IMR-90 (cell line): Measurements from ENCODE around the gene TICAM2. TPM values are rescaled to one million over a fixed set of nuclear protein-coding genes. Genes with fewer than 3 reads are reported as not detected.

ENCODE experiments used
- ATAC-seq: fragments of 200-7000 bp; cut with Tn5 transposase; 2 replicates; pipeline ENCODE4 v1.9.1; 2020; ENCODE audit warnings: low read depth, mild to moderate bottlenecking, moderate library complexity
- BruUV-seq: library from RNA; stranded (reverse); fragments of 400-500 nt; replicated peaks from 2 replicates; lab custom pipeline; 2021; lab: Mats Ljungman, UMichigan
- CTCF ChIA-PET: fragments of 300-600 bp; formaldehyde crosslinking; extraction: SDS; loops from one replicate; lab custom pipeline; 2021; ENCODE audit warnings: antibody characterized with exemption; lab: Yijun Ruan, JAX
- POLR2A ChIA-PET: fragments of 300-600 bp; sonication (Branson Sonifier 250); formaldehyde crosslinking; loops from one replicate; lab custom pipeline; 2022; ENCODE audit warnings: antibody characterized with exemption; ENCODE audit not compliant: unreplicated experiment; lab: Charles Lee
- DNase-seq: peaks from one replicate; pipeline ENCODE4 v3.0.0; 2013
- H2AFZ ChIP-seq: replicated peaks from 2 replicates; pipeline ENCODE3; 2013; ENCODE audit warnings: low read length, mild to moderate bottlenecking; ENCODE audit not compliant: poor library complexity
- H2AK5ac ChIP-seq: 2 replicates; pipeline ENCODE4 v1.6.1; 2013; ENCODE audit warnings: low read depth, low read length, inconsistent platforms
- H2AK9ac ChIP-seq: replicated peaks from 2 replicates; pipeline ENCODE3; 2013; ENCODE audit warnings: mild to moderate bottlenecking, low read depth, low read length, moderate library complexity; ENCODE audit not compliant: poor library complexity
- H2BK120ac ChIP-seq: 2 replicates; pipeline ENCODE4 v1.6.1; 2013; ENCODE audit warnings: low read depth, low read length, inconsistent platforms
- H2BK15ac ChIP-seq: 3 replicates; pipeline ENCODE4 v1.6.1; 2013; ENCODE audit warnings: low read depth, low read length, inconsistent platforms
- H2BK20ac ChIP-seq: 2 replicates; pipeline ENCODE4 v1.6.1; 2013; ENCODE audit warnings: low read depth, mild to moderate bottlenecking, inconsistent platforms, low read length, moderate library complexity
- H2BK5ac ChIP-seq: 2 replicates; pipeline ENCODE4 v1.6.1; 2013; ENCODE audit warnings: mild to moderate bottlenecking, low read depth, low read length, inconsistent platforms; ENCODE audit not compliant: poor library complexity, severe bottlenecking
- H3K14ac ChIP-seq: replicated peaks from 2 replicates; pipeline ENCODE4 v1.6.1; 2013; ENCODE audit warnings: low read depth, low read length, inconsistent platforms
- H3K18ac ChIP-seq: 2 replicates; pipeline ENCODE4 v1.6.1; 2013; ENCODE audit warnings: low read depth, low read length, control low read depth
- H3K23ac ChIP-seq: 2 replicates; pipeline ENCODE4 v1.6.1; 2013; ENCODE audit warnings: low read depth, low read length, inconsistent platforms
- H3K27ac ChIP-seq: 2 replicates; pipeline ENCODE4 v1.5.1; 2013; ENCODE audit warnings: mild to moderate bottlenecking, control low read depth, low read length; ENCODE audit not compliant: insufficient read depth
- H3K27me3 ChIP-seq: 2 replicates; pipeline ENCODE4 v1.6.1; 2013; ENCODE audit warnings: low read length; ENCODE audit not compliant: control insufficient read depth, insufficient read depth
- H3K36me3 ChIP-seq: 2 replicates; pipeline ENCODE4 v1.6.1; 2013; ENCODE audit warnings: low read length, mixed read lengths; ENCODE audit not compliant: control insufficient read depth, insufficient read depth
- H3K4ac ChIP-seq: 2 replicates; pipeline ENCODE4 v1.6.1; 2013; ENCODE audit warnings: low read depth, low read length, inconsistent platforms
- H3K4me1 ChIP-seq: 2 replicates; pipeline ENCODE4 v1.6.1; 2013; ENCODE audit warnings: low read length, mixed read lengths; ENCODE audit not compliant: control insufficient read depth, insufficient read depth
- H3K4me2 ChIP-seq: 2 replicates; pipeline ENCODE4 v1.6.1; 2013; ENCODE audit warnings: low read depth, mild to moderate bottlenecking, control low read depth, low read length, moderate library complexity
- H3K4me3 ChIP-seq: 2 replicates; pipeline ENCODE4 v1.5.1; 2013; ENCODE audit warnings: low read depth, mild to moderate bottlenecking, control low read depth, low read length, moderate library complexity; ENCODE audit not compliant: insufficient read depth
- H3K56ac ChIP-seq: 2 replicates; pipeline ENCODE4 v1.6.1; 2013; ENCODE audit warnings: low read length, inconsistent platforms; ENCODE audit not compliant: insufficient read depth; ENCODE audit errors: extremely low read depth
- H3K79me1 ChIP-seq, 2 experiments: 2 replicates each; pipeline ENCODE4 v1.6.1; 2013; ENCODE audit warnings: low read length in 2 of 2, inconsistent platforms in 1 of 2, low read depth in 1 of 2
- H3K9ac ChIP-seq: 2 replicates; pipeline ENCODE4 v1.6.1; 2013; ENCODE audit warnings: low read depth, low read length, control low read depth
- H3K9me1 ChIP-seq: 2 replicates; pipeline ENCODE4 v1.6.1; 2013; ENCODE audit warnings: low read length, inconsistent platforms; ENCODE audit not compliant: insufficient read depth
- H3K9me3 ChIP-seq: 2 replicates; pipeline ENCODE4 v1.6.1; 2013; ENCODE audit warnings: low read length; ENCODE audit not compliant: control insufficient read depth, insufficient read depth
- H4K20me1 ChIP-seq: 2 replicates; pipeline ENCODE4 v1.6.1; 2013; ENCODE audit warnings: low read length, inconsistent platforms; ENCODE audit not compliant: insufficient read depth
- H4K5ac ChIP-seq: 2 replicates; pipeline ENCODE4 v1.6.1; 2013; ENCODE audit warnings: mild to moderate bottlenecking, low read depth, low read length, control low read depth
- H4K8ac ChIP-seq, 2 experiments: 2 replicates each; pipeline ENCODE4 v1.6.1; 2013; ENCODE audit warnings: low read depth in 2 of 2, low read length in 2 of 2, control low read depth in 1 of 2, inconsistent platforms in 1 of 2
- H4K91ac ChIP-seq: 2 replicates; pipeline ENCODE4 v1.6.1; 2013; ENCODE audit warnings: low read depth, low read length, inconsistent platforms; ENCODE audit not compliant: insufficient read depth
- BHLHE40 ChIP-seq: fragments of 150-350 bp; IDR thresholded peaks from 2 replicates; pipeline ENCODE4 v1.6.1; 2016; ENCODE audit warnings: mild to moderate bottlenecking, low read depth, low read length
- CHD1 ChIP-seq: IDR thresholded peaks from 2 replicates; pipeline ENCODE4 v1.6.1; 2012; ENCODE audit warnings: low read depth, low read length, improper control_type of control experiment
- FOS ChIP-seq: fragments of 150-350 bp; IDR thresholded peaks from 2 replicates; pipeline ENCODE4 v1.6.1; 2016; ENCODE audit warnings: low read depth, low read length
- MAFK ChIP-seq: IDR thresholded peaks from 2 replicates; pipeline ENCODE4 v1.6.1; 2012; ENCODE audit warnings: low read depth, low read length, improper control_type of control experiment
- MAZ ChIP-seq: IDR thresholded peaks from 2 replicates; pipeline ENCODE4 v1.6.1; 2012; ENCODE audit warnings: low read depth, mild to moderate bottlenecking, low read length, improper control_type of control experiment, moderate library complexity, borderline replicate concordance
- MXI1 ChIP-seq: IDR thresholded peaks from 2 replicates; pipeline ENCODE4 v1.6.1; 2012; ENCODE audit warnings: low read depth, mild to moderate bottlenecking, low read length, moderate library complexity, borderline replicate concordance
- RCOR1 ChIP-seq: IDR thresholded peaks from 2 replicates; pipeline ENCODE4 v1.6.1; 2012; ENCODE audit warnings: mild to moderate bottlenecking, low read length, improper control_type of control experiment; ENCODE audit not compliant: insufficient replicate concordance
- WGBS, 2 experiments: methylation state at CpG; one replicate each; pipeline versions ENCODE4 v1.1.5 to v1.1.7; 2013; ENCODE audit warnings: missing lambda C conversion rate in 2 of 2; ENCODE audit not compliant: insufficient read length in 1 of 2; ENCODE audit errors: extremely low coverage in 2 of 2; 5-methylcytosine and 5-hydroxymethylcytosine counted together
- dilution Hi-C: fragments of 300-500 bp; cut with HindIII; formaldehyde crosslinking; loops from one replicate; pipeline ENCODE4 v1.14.3; 2018; ENCODE audit warnings: low sequenced_read_pairs; ENCODE audit not compliant: unreplicated experiment
- in situ Hi-C: fragments of 300-500 bp; cut with MboI; formaldehyde crosslinking; loops from 3 replicates; pipeline ENCODE4 v1.14.3; 2019; ENCODE audit warnings: low sequenced_read_pairs, inconsistent platforms, mixed read lengths
- intact Hi-C: fragments of 100-400 bp; cut with micrococcal nuclease; formaldehyde crosslinking; loops from 2 replicates; pipeline ENCODE4 v1.10.0; 2022
- polyA plus RNA-seq, 3 experiments: library from polyadenylated mRNA; depleted of rRNA; stranded (reverse); fragments of >200 nt; gene quantifications; 2 replicates each; pipeline ENCODE4 v1.2.3, GENCODE V29; 2012; ENCODE audit warnings: low replicate concordance in 1 of 3
- total RNA-seq: library from RNA; depleted of rRNA; stranded (reverse); fragments of >200 nt; gene quantifications from 2 replicates; pipeline ENCODE4 v1.2.3, GENCODE V29; 2012

The TICAM2 gene
- total and polyA plus RNA-seq, 2 of the 4 experiments (the other 2 are of a cell fraction): 2.9 to 4.3 TPM

- Histone ChIP-seq H3K23ac (peak overlapping the region; percentile 45; the same call in 1 of the 2 replicates), H3K27ac (peak overlapping the region; percentile 95), H2BK5ac (peak overlapping the region; percentile 91), H3K4ac (peak overlapping the region; percentile 55), H3K14ac (peak overlapping the region; percentile 39), H3K4me1 (peaks cover 6% of the 10 kb centered on the region), H3K4me2 (peak overlapping the region; percentile 82), H3K4me3 (peak overlapping the region; percentile 94), H4K91ac (peak overlapping the region; percentile 20; the same call in 1 of the 2 replicates), H3K27me3 (no peaks in the 10 kb centered on the region), H2BK15ac (no peak overlapping the region), H4K5ac (peak overlapping the region; percentile 22), H3K9ac (peak overlapping the region; percentile 97), H2BK120ac (peak overlapping the region; percentile 18; the same call in 1 of the 2 replicates), H3K56ac (peak overlapping the region; percentile 20; the same call in 1 of the 2 replicates), H2AK5ac (peak overlapping the region; percentile 37; the same call in 1 of the 2 replicates), H2BK20ac (no peak overlapping the region; the same call in 1 of the 2 replicates), H3K9me1 (0 out of 2 replicates have a peak, but pooled peaks cover 2% of the 10 kb centered on the region), H2AFZ (peak overlapping the region; percentile 95), H3K79me1 (peaks cover 10 to 47% of the 10 kb centered on the region in 2 experiments), H2AK9ac (peak overlapping the region; percentile 82), H3K18ac (peak overlapping the region; percentile 3), H3K9me3 (no peaks in the 10 kb centered on the region), H4K20me1 (peaks cover 6% of the 10 kb centered on the region; the same call in 1 of the 2 replicates), H3K36me3 (no peaks in the 10 kb centered on the region), H4K8ac (peak overlapping the region; percentile 14 to 60)
- ChIA-PET POLR2A (no interaction called here), CTCF (no interaction called here)
- in situ Hi-C loops: loop anchor here (25.0 kb wide), 1 partner anchor 1365 kb away; no protein-coding TSS in a partner anchor
- ATAC-seq: peak; percentile 10
- dilution Hi-C loops: no loop called here
- TF ChIP-seq BHLHE40 (no peak), MAFK (no peak), MXI1 (no peak), MAZ (no peak), RCOR1 (no peak), FOS (no peak), CHD1 (no peak)
- no TSS peak for BruUV-seq
- DNase-seq: no peak
- intact Hi-C loops: no loop called here
- WGBS, 2 experiments: 28% methylated on average over 5 of the region's 11 CpGs; no CpG with 5 or more reads in 1 of the 2 experiments
Observed at GRCh38 chr5:115602591-115603125, 379 bp upstream of the TICAM2 start.
